ENCODE measurements around the gene SLC1A3.

SLC1A3 gene

DNA sequence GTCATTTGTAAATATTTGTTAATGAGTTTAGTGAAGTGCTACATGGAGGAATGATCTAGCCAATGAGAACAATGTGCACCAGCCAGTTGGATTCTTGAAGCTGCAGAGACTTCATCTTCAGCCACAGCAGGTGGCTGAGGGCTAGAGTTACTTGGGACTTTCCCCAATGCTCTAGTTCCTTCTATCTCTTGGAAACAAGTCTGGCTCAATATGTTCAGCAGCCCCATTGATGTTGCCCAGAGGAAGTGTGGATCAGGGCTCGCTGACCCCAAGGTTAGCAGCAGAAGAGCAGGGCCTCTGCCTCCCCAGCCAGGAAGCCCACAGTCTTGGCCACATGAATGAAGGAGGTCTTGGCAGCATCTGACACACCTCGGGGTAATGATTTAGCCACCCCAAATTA, 117.5 kb downstream of the SLC1A3 start:
- DNase-seq = no peak

DNA sequence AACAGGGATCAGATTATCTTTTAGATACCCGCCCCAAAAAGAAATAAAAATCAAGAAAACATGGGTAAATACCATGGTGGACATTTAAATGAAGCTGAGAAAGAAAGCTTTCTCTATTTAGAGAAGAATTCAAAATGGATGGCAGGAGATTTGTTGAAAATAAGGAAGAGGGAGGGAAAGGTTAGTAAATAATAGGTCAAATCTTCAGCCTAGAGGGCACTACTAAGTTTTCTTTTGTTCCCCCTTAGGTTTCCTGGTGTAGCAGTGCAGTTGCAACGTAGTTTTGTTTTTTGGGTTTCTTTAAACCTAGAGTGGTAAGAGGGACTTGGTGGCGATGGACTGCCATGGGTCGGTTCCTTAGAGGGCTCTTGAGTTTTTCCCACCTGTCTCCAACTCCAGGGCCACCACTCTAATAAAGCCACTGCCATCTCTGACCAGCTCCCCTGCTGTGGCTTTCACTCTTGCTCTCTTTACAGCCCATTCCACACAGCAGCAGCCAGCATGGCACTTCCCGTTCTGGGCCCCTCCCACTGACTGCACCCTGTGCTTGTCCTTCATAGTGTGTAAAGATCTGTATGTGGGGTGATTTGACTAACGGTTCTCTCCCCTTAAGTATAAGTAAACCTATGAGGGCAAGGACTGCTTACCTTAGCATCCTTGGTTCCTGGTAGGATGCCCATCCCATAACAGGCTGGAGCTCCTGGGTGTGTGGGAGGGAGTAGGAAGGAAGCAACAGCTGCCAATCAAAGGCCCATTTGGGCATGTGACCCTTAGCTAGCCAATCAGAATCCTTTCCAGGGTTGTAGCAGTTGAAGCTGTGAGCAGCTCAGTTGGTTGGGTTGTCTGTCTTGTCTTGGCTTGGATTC, 118.3 kb downstream of the SLC1A3 start:
- DNase-seq = no peak

DNA sequence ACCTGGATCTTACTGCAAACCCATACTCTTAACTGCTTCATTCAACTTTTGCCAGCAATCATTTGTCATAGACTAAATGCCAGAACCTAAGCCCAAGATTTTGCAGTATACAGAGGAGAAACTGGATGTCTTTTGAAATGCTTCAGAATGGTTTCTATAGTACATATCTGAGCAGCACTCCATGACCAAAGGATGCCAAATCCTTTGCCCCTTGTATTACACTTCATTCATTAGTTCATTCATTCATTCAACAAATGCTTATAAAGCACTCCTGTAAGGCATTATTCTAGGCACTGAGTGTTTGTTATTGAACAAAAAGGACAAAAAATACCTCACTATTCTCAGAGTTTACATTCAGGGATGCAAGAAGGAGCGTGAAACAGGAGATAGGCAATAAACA, 119.9 kb downstream of the SLC1A3 start:
- DNase-seq = no peak

DNA sequence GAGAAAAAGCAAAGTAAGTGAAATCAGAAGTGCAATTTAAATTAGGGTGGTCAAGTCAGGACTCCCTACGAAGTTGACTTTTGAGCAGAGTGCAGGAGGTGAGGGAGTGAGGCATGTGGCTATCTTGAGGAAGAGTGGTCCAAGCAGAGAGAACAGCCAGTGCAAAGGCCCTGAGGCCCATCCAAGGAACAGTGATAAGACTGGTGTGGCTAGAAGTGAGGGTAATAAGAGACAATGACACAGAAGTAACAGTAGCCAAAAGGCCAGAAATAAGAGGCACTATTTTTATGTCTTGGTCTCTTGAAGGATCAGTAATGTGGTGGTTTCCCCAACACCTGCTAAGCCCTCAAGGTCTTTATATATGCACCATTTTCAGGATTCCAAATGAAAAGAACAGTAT, 120.4 kb downstream of the SLC1A3 start:
- no peak for DNase-seq

DNA sequence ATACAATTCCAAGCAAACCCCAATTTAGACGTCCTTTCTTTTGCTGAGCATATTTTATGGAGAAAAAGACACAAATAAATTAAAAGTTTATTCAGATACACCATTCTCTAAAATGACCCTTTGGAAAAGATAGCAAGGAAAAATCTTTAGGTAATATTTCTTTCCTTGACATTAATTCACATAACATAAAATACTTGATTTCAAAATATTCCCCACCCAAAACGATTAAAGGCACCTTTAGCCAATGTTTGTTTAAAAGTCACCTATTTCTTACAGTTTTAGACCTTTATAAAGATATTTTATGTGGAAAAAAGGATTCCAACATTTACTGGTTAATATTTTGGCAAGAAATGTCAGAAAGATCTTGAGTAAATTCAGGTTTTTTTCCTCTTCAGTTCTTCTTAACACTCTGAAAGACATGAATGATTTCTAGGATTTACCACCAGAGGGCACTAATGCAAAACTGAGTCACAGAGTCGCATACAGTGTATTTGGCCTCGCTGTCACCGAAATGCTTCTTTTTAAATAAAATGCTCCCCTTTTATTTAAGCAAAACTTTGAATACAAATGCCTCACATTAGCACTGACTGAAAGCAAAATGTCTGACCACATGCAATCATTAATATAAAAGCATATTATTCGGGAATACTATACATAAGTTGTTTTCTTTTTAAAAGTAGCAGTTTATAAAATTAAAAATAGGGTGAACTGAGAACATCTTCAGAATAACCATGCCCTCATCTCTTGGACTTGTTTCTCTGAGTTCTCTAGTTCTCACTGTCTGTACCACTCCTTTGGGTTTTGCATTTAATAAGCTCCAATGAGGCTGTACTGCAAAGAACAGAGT, 122.5 kb downstream of the SLC1A3 start:
- peak; percentile 2 for DNase-seq

DNA sequence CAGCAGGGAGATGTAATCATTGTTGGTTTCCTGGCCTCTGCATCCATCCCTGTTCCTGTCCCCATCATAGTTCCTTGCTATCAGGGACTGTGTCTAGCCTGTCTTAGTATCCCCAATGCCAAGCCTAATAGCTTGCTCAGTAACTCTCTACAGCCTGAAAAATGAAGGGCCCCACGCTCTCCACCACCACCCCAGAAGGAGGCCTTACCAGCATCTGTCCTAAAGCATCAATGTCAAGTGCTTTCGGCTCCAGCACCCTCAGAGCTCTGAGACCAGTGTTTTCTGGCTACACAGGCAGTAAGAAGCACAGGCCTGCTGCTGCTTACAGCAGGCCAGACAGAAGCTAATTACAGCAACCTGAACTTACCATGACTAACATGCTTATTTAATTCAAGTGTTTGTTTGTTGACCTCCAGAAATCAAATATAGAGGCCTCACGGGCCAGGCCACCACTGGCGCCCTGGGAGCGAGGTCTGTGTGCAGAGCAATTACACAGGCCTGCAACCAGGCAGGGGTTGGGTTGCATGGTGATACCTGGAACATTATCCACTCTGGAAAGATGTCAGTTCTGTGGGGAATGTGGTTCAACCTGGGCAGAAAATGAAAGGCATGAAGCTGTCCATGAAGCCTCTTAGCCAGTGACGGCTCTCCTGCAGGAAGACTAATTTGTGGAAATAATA, 124.3 kb downstream of the SLC1A3 start:
- no peak for DNase-seq

DNA sequence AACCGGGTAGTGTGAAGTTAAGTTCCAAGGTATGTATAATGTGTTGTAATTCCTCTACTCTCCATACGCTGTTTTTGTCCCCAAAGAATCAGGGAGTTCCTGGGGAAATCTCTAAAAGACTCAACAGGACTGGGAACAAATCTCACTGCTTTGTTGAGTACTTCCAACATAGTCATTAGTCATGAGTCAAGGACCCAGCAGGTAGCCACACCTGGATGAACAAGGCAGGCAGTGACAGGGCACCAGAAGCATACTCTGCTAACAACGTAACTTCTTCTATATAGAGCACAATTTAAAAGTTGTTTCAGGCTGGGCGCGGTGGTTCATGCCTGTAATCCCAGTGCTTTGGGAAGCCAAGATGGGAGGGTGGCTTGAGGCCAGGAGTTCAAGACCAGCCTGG, 126.8 kb downstream of the SLC1A3 start:
- no peak for DNase-seq

DNA sequence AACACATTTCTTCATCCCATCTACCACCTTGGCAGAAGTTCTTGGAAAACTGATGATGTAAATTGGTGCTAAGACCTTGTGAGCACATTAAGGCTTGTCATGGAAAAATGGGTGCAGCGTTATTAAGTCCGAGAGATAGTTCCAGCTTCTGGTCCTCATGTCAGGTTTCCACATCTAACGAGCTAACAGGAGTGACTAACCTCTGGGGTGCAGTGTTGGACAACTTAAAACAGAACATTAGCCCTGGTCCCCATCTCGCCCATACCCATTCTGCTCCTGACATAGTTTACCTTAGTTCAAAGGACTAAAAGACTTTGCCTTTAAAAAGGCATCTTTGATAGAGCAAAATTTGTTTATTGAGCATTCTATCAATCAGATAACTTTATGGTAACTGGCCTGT, 128.0 kb downstream of the SLC1A3 start:
- no peak for DNase-seq

DNA sequence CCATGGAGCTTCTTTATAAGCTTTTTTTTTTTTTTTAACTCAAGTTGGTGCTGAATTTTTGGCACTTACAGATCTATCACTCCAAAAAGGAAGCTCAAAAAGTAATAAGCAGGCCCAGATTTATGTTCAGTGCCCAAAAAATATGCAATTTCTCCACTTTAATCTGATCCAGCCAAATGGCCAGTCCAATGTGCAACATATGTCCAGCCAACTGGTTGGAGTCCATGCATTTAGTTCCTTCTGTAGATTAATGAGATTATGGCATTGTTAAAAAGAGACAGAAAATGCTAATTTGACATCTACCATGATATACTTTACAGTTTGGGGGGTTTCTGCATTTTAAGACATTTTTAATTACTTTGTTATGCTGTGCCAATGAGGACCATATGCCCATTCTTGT, 129.5 kb downstream of the SLC1A3 start:
- no peak for DNase-seq

Data from NCI-H1048 (cell line).